ENCODE results near the gene CIART. TPM values are rescaled to one million over a fixed set of nuclear protein-coding genes. Genes with fewer than 3 reads are reported as not detected.

Gene CIART
- total and polyA plus RNA-seq, 10 of the 15 experiments (the other 5 are each of a cell fraction or from before 2014, with no cell fraction given) = 0.44 to 1.4 (median 0.67) TPM

DNA sequence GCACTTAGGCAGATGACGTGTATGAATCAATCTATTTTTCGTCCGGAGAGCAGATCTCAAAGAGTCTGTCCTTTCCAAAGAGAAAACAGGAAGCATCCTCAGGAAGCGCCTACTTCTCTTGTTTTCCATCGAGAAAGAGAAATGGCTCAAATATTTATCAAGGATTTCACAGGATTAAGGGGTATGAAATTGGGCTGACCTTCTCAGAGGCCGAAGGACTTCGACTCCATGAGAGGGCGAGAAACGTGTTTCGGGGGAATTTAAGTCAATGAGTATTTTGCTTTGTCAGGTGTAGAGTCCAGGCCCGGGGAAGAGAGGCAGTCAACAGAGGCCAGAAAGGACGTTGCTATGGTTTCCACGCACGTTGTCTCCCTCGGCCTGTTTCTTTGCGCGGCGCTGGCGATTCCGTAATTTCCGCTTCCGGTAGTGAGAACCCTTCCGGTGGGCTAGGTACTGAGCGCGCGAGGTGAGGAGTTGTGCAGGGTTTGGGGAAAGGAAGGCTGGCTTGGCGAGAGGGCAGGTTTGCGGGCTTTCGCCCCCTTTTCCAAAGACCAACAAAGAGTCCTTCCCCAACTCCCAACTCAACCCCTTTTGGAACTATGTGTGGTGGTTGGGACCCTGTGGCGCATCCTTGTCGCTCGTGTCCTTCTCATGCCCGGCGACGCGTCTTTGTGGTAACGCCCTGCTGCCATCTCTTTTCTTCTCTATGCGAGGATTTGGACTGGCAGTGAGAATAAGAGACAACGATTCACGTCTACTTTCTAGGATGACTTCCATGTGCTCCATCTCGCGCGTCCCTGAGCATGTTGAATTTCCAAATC lies 11.3 kb downstream of the CIART start, which contains the start of gene MRPS21 (continued):
- TF ChIP-seq, protein P1, sequence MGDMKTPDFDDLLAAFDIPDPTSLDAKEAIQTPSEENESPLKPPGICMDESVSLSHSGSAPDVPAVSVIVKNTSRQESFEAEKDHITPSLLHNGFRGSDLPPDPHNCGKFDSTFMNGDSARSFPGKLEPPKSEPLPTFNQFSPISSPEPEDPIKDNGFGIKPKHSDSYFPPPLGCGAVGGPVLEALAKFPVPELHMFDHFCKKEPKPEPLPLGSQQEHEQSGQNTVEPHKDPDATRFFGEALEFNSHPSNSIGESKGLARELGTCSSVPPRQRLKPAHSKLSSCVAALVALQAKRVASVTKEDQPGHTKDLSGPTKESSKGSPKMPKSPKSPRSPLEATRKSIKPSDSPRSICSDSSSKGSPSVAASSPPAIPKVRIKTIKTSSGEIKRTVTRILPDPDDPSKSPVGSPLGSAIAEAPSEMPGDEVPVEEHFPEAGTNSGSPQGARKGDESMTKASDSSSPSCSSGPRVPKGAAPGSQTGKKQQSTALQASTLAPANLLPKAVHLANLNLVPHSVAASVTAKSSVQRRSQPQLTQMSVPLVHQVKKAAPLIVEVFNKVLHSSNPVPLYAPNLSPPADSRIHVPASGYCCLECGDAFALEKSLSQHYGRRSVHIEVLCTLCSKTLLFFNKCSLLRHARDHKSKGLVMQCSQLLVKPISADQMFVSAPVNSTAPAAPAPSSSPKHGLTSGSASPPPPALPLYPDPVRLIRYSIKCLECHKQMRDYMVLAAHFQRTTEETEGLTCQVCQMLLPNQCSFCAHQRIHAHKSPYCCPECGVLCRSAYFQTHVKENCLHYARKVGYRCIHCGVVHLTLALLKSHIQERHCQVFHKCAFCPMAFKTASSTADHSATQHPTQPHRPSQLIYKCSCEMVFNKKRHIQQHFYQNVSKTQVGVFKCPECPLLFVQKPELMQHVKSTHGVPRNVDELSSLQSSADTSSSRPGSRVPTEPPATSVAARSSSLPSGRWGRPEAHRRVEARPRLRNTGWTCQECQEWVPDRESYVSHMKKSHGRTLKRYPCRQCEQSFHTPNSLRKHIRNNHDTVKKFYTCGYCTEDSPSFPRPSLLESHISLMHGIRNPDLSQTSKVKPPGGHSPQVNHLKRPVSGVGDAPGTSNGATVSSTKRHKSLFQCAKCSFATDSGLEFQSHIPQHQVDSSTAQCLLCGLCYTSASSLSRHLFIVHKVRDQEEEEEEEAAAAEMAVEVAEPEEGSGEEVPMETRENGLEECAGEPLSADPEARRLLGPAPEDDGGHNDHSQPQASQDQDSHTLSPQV (IDR thresholded peaks at IDR 0.05) = no peak
- TF ChIP-seq RAD21 (IDR thresholded peaks at IDR 0.05; ENCODE audit: insufficient read depth, low read depth, low read length) (no peak), EED (IDR thresholded peaks at IDR 0.05; ENCODE audit: low read depth) (no peak), FOXM1 (IDR thresholded peaks at IDR 0.05; ENCODE audit: low read depth, low read length) (no peak), YY1 (IDR thresholded peaks at IDR 0.05; ENCODE audit: low read depth, low read length) (peak; percentile 68), SIN3A (IDR thresholded peaks at IDR 0.05; ENCODE audit: low read depth, low read length) (peak; percentile 84; the same call in 1 of the 2 replicates), RFX5 (IDR thresholded peaks at IDR 0.05; ENCODE audit: low read depth, low read length) (no peak), BACH1 (IDR thresholded peaks at IDR 0.05; ENCODE audit: borderline replicate concordance) (no peak), NR2C1 (IDR thresholded peaks at IDR 0.05) (peak; percentile 70), PML (IDR thresholded peaks at IDR 0.05; ENCODE audit: low read length) (peak; percentile 97), ESRRA (IDR thresholded peaks at IDR 0.05; ENCODE audit: low read length) (peak; percentile 89), FOS (IDR thresholded peaks at IDR 0.05; ENCODE audit: borderline replicate concordance, extremely low read depth, insufficient read length) (no peak), MYB (IDR thresholded peaks at IDR 0.05; ENCODE audit: borderline replicate concordance, low read depth, low read length) (no peak)
